ENCODE results near the gene ASIC4.

GRCh38 chr2:219533930-219534661 lies 19.8 kb downstream of the ASIC4 start:
- no peak for TF ChIP-seq CTCF (IDR thresholded peaks at IDR 0.05; ENCODE audit: insufficient read depth, low read length)
- no peak for TF ChIP-seq POLR2AphosphoS5 (IDR thresholded peaks at IDR 0.05; ENCODE audit: low read depth)
- no peak for TF ChIP-seq GABPA (IDR thresholded peaks at IDR 0.05; ENCODE audit: low read depth)
- no peak for TF ChIP-seq REST (IDR thresholded peaks at IDR 0.05; ENCODE audit: insufficient replicate concordance, low read depth)

All from HL-60 (cell line).